OCI-LY7 (cell line): ENCODE measurements around the gene NNAT. TPM values are rescaled to one million over a fixed set of nuclear protein-coding genes. Genes with fewer than 3 reads are reported as not detected.

Experiments
- BruUV-seq: library from RNA; stranded (reverse); fragments of 400-500 nt; replicated peaks from 2 replicates; lab custom pipeline; 2021; lab: Mats Ljungman, UMichigan
- CTCF ChIA-PET: fragments of 300-600 bp; sonication (Branson Sonifier 250); formaldehyde crosslinking; loops from one replicate; lab custom pipeline; 2022; ENCODE audit warnings: antibody characterized with exemption; ENCODE audit not compliant: unreplicated experiment; lab: Charles Lee
- POLR2A ChIA-PET: fragments of 300-600 bp; sonication (Branson Sonifier 250); formaldehyde crosslinking; loops from one replicate; lab custom pipeline; 2022; ENCODE audit warnings: antibody characterized with exemption; lab: Charles Lee
- DNase-seq: peaks from one replicate; pipeline ENCODE4 v3.0.0-alpha.2; 2015; ENCODE audit warnings: low spot score
- H2AFZ ChIP-seq: fragments of 200-600 bp; sonication (generic), shearing (Covaris generic); 2 replicates; pipeline ENCODE4 v1.6.1; 2014; ENCODE audit warnings: mild to moderate bottlenecking, antibody characterized with exemption, low read length, moderate library complexity
- H3K27ac ChIP-seq: fragments of 200-600 bp; sonication (generic); 2 replicates; pipeline ENCODE4 v1.5.1; 2014; ENCODE audit warnings: mixed run types, low read depth, mild to moderate bottlenecking, moderate library complexity, low read length, inconsistent platforms; ENCODE audit not compliant: poor library complexity, severe bottlenecking
- H3K36me3 ChIP-seq: fragments of 200-600 bp; sonication (generic); 2 replicates; pipeline ENCODE4 v1.6.1; 2014; ENCODE audit warnings: mild to moderate bottlenecking, antibody characterized with exemption, low read length, moderate library complexity, mixed read lengths; ENCODE audit not compliant: insufficient read depth
- H3K4me1 ChIP-seq: fragments of 200-600 bp; sonication (generic); 2 replicates; pipeline ENCODE4 v1.5.1; 2014; ENCODE audit warnings: mild to moderate bottlenecking, low read length; ENCODE audit not compliant: insufficient read depth, poor library complexity, severe bottlenecking
- H3K4me2 ChIP-seq: fragments of 200-600 bp; sonication (generic); 2 replicates; pipeline ENCODE4 v1.6.1; 2014; ENCODE audit warnings: mild to moderate bottlenecking, low read length
- H3K4me3 ChIP-seq: fragments of 200-600 bp; sonication (generic); 2 replicates; pipeline ENCODE4 v1.5.1; 2014; ENCODE audit warnings: mild to moderate bottlenecking, low read depth, low read length; ENCODE audit not compliant: poor library complexity, severe bottlenecking
- H3K79me2 ChIP-seq: fragments of 200-600 bp; sonication (generic); 2 replicates; pipeline ENCODE4 v1.6.1; 2016; ENCODE audit warnings: low read depth, mild to moderate bottlenecking, low read length, moderate library complexity, mixed read lengths; ENCODE audit not compliant: insufficient read depth
- H3K9me2 ChIP-seq: fragments of 200-600 bp; sonication (generic); 2 replicates; pipeline ENCODE4 v1.6.1; 2016; ENCODE audit warnings: mild to moderate bottlenecking, low read length, mixed read lengths; ENCODE audit not compliant: insufficient read depth
- H3K9me3 ChIP-seq: fragments of 200-600 bp; sonication (generic); 2 replicates; pipeline ENCODE4 v1.6.1; 2014; ENCODE audit warnings: mild to moderate bottlenecking, mixed run types, low read length, mixed read lengths
- H4K20me1 ChIP-seq: fragments of 200-600 bp; sonication (generic); 2 replicates; pipeline ENCODE4 v1.6.1; 2014; ENCODE audit warnings: mild to moderate bottlenecking, antibody characterized with exemption, low read length, moderate library complexity, mixed read lengths; ENCODE audit not compliant: insufficient read depth
- EZH2phosphoT487 ChIP-seq: fragments of 200-600 bp; sonication (generic); IDR thresholded peaks from 2 replicates; pipeline ENCODE4 v1.6.1; 2018; ENCODE audit warnings: low read depth, borderline replicate concordance, mild to moderate bottlenecking, mixed run types, antibody characterized with exemption, low read length, moderate library complexity, mixed read lengths
- intact Hi-C: fragments of 100-400 bp; cut with micrococcal nuclease; formaldehyde crosslinking; loops from one replicate; pipeline ENCODE4 v1.10.0; 2022; ENCODE audit not compliant: unreplicated experiment
- total RNA-seq, 2 experiments: library from RNA; depleted of rRNA in 1 of 2; stranded (reverse); fragments of >200 nt in 1 of 2; shearing (Covaris generic) in 1 of 2; gene quantifications; 2 replicates each; pipeline ENCODE4 v1.2.3, GENCODE V29; 2014 to 2022
- TF ChIP-seq, protein P1 (sequence below): fragments of 200-600 bp; sonication (generic); conservative IDR thresholded peaks from 2 replicates; pipeline ENCODE4 v1.5.1; 2014; ENCODE audit warnings: mild to moderate bottlenecking, antibody characterized with exemption, low read length, moderate library complexity, mixed read lengths

The NNAT gene
- total RNA-seq, 2 experiments from 2014 or later: not detected

DNA sequence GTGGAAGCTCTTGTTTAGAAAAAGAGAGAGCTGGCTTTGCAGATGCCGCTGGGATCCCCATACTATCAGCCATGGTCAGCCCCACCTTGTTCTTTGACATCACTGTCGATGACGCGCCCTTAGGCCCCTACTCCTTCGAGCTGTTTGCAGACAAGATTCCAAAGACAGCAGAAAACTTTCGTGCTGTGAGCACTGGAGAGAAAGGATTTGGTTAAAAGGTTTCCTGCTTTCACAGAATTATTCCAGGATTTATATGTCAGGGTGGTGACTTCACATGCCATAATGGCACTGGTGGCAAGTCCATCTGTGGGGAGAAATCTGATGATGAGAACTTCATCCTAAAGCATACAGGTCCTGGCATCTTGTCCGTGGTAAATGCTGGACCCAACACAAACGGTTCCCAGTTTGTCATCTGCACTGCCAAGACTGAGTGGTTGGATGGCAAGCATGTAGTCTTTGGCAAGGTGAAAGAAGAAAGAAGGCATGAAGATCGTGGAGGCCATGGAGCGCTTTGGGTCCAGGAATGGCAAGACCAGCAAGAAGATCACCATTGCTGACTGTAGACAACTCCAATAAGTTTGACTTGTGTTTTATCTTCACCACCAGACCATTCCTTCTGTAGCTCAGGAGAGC, 9.0 kb downstream of the NNAT start:
- no peak for DNase-seq
- POLR2A ChIA-PET: no interaction called here
- no TSS peak for BruUV-seq
- Histone ChIP-seq H2AFZ (no peak overlapping the region), H3K79me2 (peaks cover 24% of the 10 kb centered on the region), H3K36me3 (no peaks in the 10 kb centered on the region), H4K20me1 (peaks cover 9% of the 10 kb centered on the region), H3K9me3 (no peaks in the 10 kb centered on the region), H3K4me3 (no peak overlapping the region), H3K4me2 (no peak overlapping the region), H3K27ac (no peak overlapping the region), H3K4me1 (peaks cover 27% of the 10 kb centered on the region), H3K9me2 (no peaks in the 10 kb centered on the region)
- CTCF ChIA-PET: interaction anchor here (1.1 kb wide), 1 partner anchor 12 kb away, joined by 3 read pairs; no protein-coding TSS in a partner anchor
- intact Hi-C loops: loop anchor here (5.0 kb wide), 2 partner anchors 328 to 338 kb away; no protein-coding TSS in a partner anchor
- TF ChIP-seq EZH2phosphoT487: no peak
- TF ChIP-seq, protein P1, sequence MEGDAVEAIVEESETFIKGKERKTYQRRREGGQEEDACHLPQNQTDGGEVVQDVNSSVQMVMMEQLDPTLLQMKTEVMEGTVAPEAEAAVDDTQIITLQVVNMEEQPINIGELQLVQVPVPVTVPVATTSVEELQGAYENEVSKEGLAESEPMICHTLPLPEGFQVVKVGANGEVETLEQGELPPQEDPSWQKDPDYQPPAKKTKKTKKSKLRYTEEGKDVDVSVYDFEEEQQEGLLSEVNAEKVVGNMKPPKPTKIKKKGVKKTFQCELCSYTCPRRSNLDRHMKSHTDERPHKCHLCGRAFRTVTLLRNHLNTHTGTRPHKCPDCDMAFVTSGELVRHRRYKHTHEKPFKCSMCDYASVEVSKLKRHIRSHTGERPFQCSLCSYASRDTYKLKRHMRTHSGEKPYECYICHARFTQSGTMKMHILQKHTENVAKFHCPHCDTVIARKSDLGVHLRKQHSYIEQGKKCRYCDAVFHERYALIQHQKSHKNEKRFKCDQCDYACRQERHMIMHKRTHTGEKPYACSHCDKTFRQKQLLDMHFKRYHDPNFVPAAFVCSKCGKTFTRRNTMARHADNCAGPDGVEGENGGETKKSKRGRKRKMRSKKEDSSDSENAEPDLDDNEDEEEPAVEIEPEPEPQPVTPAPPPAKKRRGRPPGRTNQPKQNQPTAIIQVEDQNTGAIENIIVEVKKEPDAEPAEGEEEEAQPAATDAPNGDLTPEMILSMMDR: no peak

DNA sequence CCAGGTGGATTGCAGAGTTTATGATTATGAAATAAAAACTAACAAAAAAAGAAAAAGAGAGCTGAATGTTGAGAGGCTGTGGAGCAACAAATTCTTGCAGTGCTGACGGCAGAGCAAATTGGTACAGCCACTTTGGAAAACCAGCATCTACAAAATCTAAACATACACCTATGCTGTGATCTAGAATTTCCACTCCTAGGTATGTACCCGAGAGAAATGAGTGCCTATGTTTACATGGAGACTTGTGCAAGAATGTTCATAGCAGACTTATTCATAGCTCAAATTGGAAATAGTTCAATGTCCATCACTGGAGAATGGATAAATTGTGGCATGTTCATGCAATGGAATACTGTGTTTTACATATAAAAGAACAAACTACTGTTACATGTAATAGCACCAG, 9.6 kb downstream of the NNAT start:
- Histone ChIP-seq H3K9me2 (no peaks in the 10 kb centered on the region), H2AFZ (no peak overlapping the region), H4K20me1 (peaks cover 3% of the 10 kb centered on the region), H3K4me1 (peaks cover 22% of the 10 kb centered on the region), H3K27ac (no peak overlapping the region), H3K4me3 (no peak overlapping the region), H3K36me3 (no peaks in the 10 kb centered on the region), H3K4me2 (no peak overlapping the region), H3K9me3 (no peaks in the 10 kb centered on the region), H3K79me2 (peaks cover 18% of the 10 kb centered on the region)
- POLR2A ChIA-PET: interaction anchor here (0.5 kb wide), 1 partner anchor 280 kb away, joined by 5 read pairs; no protein-coding TSS in a partner anchor
- no peak for DNase-seq
- BruUV-seq: no TSS peak
- TF ChIP-seq, protein P1: no peak
- no peak for TF ChIP-seq EZH2phosphoT487
- CTCF ChIA-PET: no interaction called here
- intact Hi-C loops: loop anchor here (5.0 kb wide), 1 partner anchor 328 kb away; no protein-coding TSS in a partner anchor

DNA sequence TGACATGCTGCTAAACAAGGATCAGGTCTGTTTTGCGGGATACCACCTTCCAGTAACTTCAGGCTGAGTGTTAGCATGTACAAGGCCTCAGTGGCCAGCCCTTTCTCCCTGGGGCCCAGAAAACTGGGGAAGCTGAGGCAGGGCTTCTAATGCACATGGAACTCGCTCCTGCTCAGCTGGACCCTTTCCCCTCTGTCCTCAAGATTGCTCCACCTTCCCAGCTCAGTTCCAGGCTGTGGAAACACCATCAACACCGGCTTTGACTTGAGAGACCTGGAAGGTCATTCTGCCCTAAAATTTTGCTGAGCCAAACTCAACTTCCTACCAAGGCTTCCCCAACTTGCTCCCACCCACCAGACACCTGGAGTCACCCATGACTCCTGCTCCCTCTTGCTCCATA, 10.8 kb downstream of the NNAT start:
- Histone ChIP-seq H4K20me1 (no peaks in the 10 kb centered on the region), H3K4me3 (no peak overlapping the region), H3K79me2 (peaks cover 6% of the 10 kb centered on the region), H2AFZ (no peak overlapping the region), H3K9me2 (no peaks in the 10 kb centered on the region), H3K27ac (no peak overlapping the region), H3K4me1 (peaks cover 14% of the 10 kb centered on the region), H3K9me3 (no peaks in the 10 kb centered on the region), H3K4me2 (no peak overlapping the region), H3K36me3 (no peaks in the 10 kb centered on the region)
- BruUV-seq: no TSS peak
- ChIA-PET CTCF (no interaction called here), POLR2A (no interaction called here)
- intact Hi-C loops: loop anchor here (5.0 kb wide), 1 partner anchor 330 kb away; no protein-coding TSS in a partner anchor
- TF ChIP-seq, protein P1: no peak
- TF ChIP-seq EZH2phosphoT487: no peak
- DNase-seq: no peak
